Glutamatergic neuron (in vitro differentiated cells): ENCODE measurements around the gene LRRC42. TPM values are rescaled to one million over a fixed set of nuclear protein-coding genes. Genes with fewer than 3 reads are reported as not detected.

Experiments used
- DNase-seq: peaks from one replicate; pipeline ENCODE4 v3.0.0; 2022
- H3K27ac Mint-ChIP-seq: one replicate; pipeline ENCODE4 v1.8.0; 2020; ENCODE audit warnings: mild to moderate bottlenecking, mixed read lengths, inconsistent platforms; ENCODE audit not compliant: unreplicated experiment
- H3K27me3 Mint-ChIP-seq: one replicate; pipeline ENCODE4 v1.8.0; 2020; ENCODE audit warnings: mild to moderate bottlenecking, moderate library complexity, mixed read lengths, inconsistent platforms; ENCODE audit not compliant: unreplicated experiment
- H3K36me3 Mint-ChIP-seq: one replicate; pipeline ENCODE4 v1.8.0; 2020; ENCODE audit warnings: mild to moderate bottlenecking, mixed read lengths, inconsistent platforms; ENCODE audit not compliant: unreplicated experiment
- H3K4me1 Mint-ChIP-seq: one replicate; pipeline ENCODE4 v1.8.0; 2020; ENCODE audit warnings: mild to moderate bottlenecking, low read depth, mixed read lengths, inconsistent platforms; ENCODE audit not compliant: unreplicated experiment
- H3K4me3 Mint-ChIP-seq: one replicate; pipeline ENCODE4 v1.8.0; 2020; ENCODE audit warnings: mild to moderate bottlenecking, mixed read lengths, inconsistent platforms; ENCODE audit not compliant: unreplicated experiment
- H3K9me3 Mint-ChIP-seq: one replicate; pipeline ENCODE4 v1.8.0; 2020; ENCODE audit warnings: mild to moderate bottlenecking, moderate library complexity, mixed read lengths, inconsistent platforms; ENCODE audit not compliant: unreplicated experiment
- total RNA-seq: library from RNA; stranded (reverse); fragmentation: NEBNext Ultra II Directional; extraction: Animal tissue kit (Norgen Biotek cat#: 25700); gene quantifications from one replicate; pipeline ENCODE4 v1.2.1, GENCODE V29; 2021; ENCODE audit not compliant: unreplicated experiment
- TF ChIP-seq, protein P1 (sequence below): fragments of 200-600 bp; sonication (generic); IDR thresholded peaks from one replicate; pipeline ENCODE4 v1.5.0; 2021; ENCODE audit not compliant: partially characterized antibody, unreplicated experiment

The LRRC42 gene
- total RNA-seq, 1 donor from 2014 or later, result 37.5 TPM

DNA sequence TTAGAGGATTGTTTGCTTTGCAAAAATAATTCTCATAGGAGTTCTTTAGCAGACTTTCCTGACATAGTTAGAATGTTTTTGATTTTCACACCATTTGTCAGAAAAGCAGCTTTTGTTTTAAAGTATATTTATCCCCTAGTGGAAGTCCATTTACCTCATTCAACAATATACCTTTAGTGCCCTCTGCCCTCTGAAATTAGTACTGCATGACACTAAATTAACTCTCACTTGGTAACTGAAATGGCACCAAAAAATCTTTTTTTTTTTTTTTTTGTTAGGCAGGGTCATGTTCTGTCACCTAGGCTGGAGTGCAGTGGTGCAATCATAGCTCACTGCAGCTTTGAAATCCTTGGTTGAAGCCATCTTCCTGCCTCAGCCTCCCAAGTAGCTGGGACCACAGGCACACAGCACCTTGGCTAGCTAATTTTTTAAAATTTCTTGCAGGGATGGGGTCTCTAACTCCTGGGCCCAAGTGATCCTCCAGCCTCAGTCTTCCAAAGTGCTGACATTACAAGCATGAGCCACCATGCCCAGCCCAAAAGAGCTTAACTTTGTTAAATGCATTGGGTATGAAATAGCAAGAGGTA is 13.6 kb downstream of the LRRC42 start:
- Mint-ChIP-seq H3K27ac (no peak overlapping the region), H3K9me3 (no peaks in the 10 kb centered on the region), H3K4me3 (no peak overlapping the region), H3K4me1 (peaks cover 11% of the 10 kb centered on the region), H3K36me3 (peaks cover 4% of the 10 kb centered on the region), H3K27me3 (peaks cover 2% of the 10 kb centered on the region)
- no peak for DNase-seq
- TF ChIP-seq, protein P1, sequence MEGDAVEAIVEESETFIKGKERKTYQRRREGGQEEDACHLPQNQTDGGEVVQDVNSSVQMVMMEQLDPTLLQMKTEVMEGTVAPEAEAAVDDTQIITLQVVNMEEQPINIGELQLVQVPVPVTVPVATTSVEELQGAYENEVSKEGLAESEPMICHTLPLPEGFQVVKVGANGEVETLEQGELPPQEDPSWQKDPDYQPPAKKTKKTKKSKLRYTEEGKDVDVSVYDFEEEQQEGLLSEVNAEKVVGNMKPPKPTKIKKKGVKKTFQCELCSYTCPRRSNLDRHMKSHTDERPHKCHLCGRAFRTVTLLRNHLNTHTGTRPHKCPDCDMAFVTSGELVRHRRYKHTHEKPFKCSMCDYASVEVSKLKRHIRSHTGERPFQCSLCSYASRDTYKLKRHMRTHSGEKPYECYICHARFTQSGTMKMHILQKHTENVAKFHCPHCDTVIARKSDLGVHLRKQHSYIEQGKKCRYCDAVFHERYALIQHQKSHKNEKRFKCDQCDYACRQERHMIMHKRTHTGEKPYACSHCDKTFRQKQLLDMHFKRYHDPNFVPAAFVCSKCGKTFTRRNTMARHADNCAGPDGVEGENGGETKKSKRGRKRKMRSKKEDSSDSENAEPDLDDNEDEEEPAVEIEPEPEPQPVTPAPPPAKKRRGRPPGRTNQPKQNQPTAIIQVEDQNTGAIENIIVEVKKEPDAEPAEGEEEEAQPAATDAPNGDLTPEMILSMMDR, result peak; percentile 71

DNA sequence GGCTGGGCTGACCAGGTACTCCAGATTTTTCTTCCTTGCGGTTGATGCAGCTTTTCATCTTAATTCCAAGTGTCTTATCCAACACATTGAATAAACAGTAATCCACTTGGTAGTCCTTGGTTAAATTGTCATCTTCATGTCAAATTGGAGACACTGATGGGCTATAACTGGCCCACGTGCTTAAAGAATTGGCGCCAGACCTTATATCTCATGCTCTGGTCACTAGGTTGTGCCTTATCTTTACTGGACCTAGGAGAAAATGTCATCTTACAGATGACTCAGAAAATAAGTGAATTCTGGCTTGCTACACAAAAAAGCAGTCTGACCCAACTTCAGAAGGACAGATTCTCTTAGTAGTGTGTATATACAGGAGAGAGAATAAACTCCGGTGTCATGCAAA is 16.2 kb downstream of the LRRC42 start:
- H3K27ac Mint-ChIP-seq, result no peak overlapping the region
- H3K4me1 Mint-ChIP-seq, result peaks cover 4% of the 10 kb centered on the region
- H3K4me3 Mint-ChIP-seq, result no peak overlapping the region
- H3K36me3 Mint-ChIP-seq, result peaks cover 2% of the 10 kb centered on the region
- H3K9me3 Mint-ChIP-seq, result no peaks in the 10 kb centered on the region
- TF ChIP-seq, protein P1, result no peak
- DNase-seq, result no peak
- H3K27me3 Mint-ChIP-seq, result no peaks in the 10 kb centered on the region

GRCh38 chr1:53963460-53963859 is 17.3 kb downstream of the LRRC42 start:
- Mint-ChIP-seq H3K27ac (no peak overlapping the region), H3K36me3 (no peaks in the 10 kb centered on the region), H3K4me3 (no peak overlapping the region), H3K4me1 (peaks cover 8% of the 10 kb centered on the region), H3K27me3 (peaks cover 2% of the 10 kb centered on the region), H3K9me3 (no peaks in the 10 kb centered on the region)
- TF ChIP-seq, protein P1, result no peak
- no peak for DNase-seq

DNA sequence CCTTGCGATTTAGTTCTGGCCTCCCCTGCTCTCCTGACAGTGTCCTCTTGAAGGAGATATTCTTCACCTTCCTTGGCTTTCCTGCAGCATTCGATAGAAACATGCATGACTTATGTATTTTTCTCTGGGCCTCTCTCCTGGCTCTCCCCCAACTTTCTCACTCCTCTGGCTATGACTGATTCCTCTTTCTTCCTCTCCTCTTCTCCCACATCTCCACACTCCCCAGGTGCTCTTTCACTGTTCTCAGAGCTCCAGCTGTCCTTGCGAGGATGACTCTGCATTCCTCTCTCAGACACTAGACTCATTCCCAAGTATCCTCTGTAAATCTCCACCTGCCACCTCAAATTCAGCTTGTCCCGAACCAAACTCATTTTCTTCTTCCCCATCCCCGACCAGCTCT is 18.0 kb downstream of the LRRC42 start:
- DNase-seq, result no peak
- no peaks in the 10 kb centered on the region for H3K9me3 Mint-ChIP-seq
- no peak overlapping the region for H3K27ac Mint-ChIP-seq
- no peak overlapping the region for H3K4me3 Mint-ChIP-seq
- peaks cover 2% of the 10 kb centered on the region for H3K27me3 Mint-ChIP-seq
- TF ChIP-seq, protein P1, result no peak
- peaks cover 8% of the 10 kb centered on the region for H3K4me1 Mint-ChIP-seq
- peaks cover 3% of the 10 kb centered on the region for H3K36me3 Mint-ChIP-seq

GRCh38 chr1:53966794-53967193 is 20.6 kb downstream of the LRRC42 start:
- no peak for DNase-seq
- peaks cover 8% of the 10 kb centered on the region for H3K4me1 Mint-ChIP-seq
- no peak overlapping the region for H3K4me3 Mint-ChIP-seq
- peaks cover 3% of the 10 kb centered on the region for H3K36me3 Mint-ChIP-seq
- no peaks in the 10 kb centered on the region for H3K9me3 Mint-ChIP-seq
- TF ChIP-seq, protein P1, result no peak
- peaks cover 4% of the 10 kb centered on the region for H3K27me3 Mint-ChIP-seq
- H3K27ac Mint-ChIP-seq, result peak overlapping the region; percentile 75
